ENCODE measurements around the gene DNHD1. TPM values are rescaled to one million over a fixed set of nuclear protein-coding genes. Genes with fewer than 3 reads are reported as not detected.

The DNHD1 gene
- total RNA-seq, 1 experiment from 2014 or later, result 11.5 TPM

DNA sequence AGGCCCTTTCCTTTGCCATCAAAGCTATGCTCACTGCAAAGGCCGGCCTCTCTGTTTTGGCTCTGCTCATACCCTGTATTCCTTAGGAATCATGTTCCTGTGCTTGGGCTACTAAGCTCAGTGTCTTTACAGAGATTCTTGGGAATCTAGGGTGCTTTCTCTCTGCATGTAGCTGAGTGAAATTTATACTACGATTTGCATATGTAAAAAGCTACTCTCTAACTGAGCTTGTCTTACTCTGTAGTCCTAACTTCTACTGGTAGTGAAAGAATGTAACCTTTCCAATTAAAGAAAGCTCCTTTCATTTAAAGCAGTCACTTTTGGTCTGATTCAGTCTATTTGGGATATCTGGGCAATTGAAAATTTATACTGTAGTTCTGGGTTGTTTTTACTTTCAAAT lies 32.2 kb downstream of the DNHD1 start:
- H3K27ac Mint-ChIP-seq, result no peak overlapping the region
- H3K36me3 Mint-ChIP-seq, result no peaks in the 10 kb centered on the region
- ATAC-seq (no peak), DNase-seq (ENCODE audit: low spot score) (no peak)
- H3K9me3 Mint-ChIP-seq, result no peaks in the 10 kb centered on the region
- H3K27me3 Mint-ChIP-seq (ENCODE audit: low read depth), result no peaks in the 10 kb centered on the region; the same call in 1 of the 2 replicates
- no peaks in the 10 kb centered on the region for H3K4me1 Mint-ChIP-seq
- H3K4me3 Mint-ChIP-seq, result no peak overlapping the region
- TF ChIP-seq SP1 (CRISPR knock-in tag; conservative IDR thresholded peaks at IDR 0.05), result no peak
- no peak for TF ChIP-seq IRF2 (CRISPR knock-in tag; IDR thresholded peaks at IDR 0.05; ENCODE audit: borderline replicate concordance, low read depth)
- TF ChIP-seq, protein P1, sequence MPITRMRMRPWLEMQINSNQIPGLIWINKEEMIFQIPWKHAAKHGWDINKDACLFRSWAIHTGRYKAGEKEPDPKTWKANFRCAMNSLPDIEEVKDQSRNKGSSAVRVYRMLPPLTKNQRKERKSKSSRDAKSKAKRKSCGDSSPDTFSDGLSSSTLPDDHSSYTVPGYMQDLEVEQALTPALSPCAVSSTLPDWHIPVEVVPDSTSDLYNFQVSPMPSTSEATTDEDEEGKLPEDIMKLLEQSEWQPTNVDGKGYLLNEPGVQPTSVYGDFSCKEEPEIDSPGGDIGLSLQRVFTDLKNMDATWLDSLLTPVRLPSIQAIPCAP (CRISPR knock-in tag; IDR thresholded peaks at IDR 0.05), result no peak
- TF ChIP-seq FOXP1 (CRISPR knock-in tag; IDR thresholded peaks at IDR 0.05; ENCODE audit: borderline replicate concordance), result no peak
- TF ChIP-seq ZBTB21 (CRISPR knock-in tag; IDR thresholded peaks at IDR 0.05; ENCODE audit: borderline replicate concordance), result no peak
- no peak for TF ChIP-seq CREM (CRISPR knock-in tag; IDR thresholded peaks at IDR 0.05)
- no peak for TF ChIP-seq TCF7 (CRISPR knock-in tag; IDR thresholded peaks at IDR 0.05; ENCODE audit: low read depth)
- ChIA-PET CTCF (interaction anchor here (1.2 to 3.1 kb wide), 6 partner anchors 9 to 226 kb away, joined by 3 to 30 read pairs (median 4); partner anchors contain the start of gene APBB1), POLR2A (no interaction called here)

DNA sequence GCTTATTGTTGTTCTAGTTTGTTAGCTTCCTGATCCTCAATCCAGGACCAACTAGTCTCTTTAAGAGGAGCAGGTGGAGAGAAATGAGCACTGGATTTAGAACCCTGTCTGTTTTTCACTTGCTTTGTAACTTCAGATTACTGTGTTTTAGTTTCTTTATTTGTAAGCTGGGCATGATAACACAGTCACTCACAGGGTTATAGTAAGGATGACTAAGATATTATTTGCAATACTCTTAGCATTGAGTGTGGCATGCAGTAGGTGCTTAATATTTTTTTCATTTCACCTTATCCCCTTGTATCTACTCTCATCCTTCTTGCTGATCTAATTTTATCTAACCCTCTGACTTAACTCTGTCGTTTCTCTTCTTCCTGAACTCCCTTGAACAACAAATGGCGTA lies 33.8 kb downstream of the DNHD1 start:
- CTCF ChIA-PET, result interaction anchor here (0.6 to 3.1 kb wide), 68 partner anchors 9 to 539 kb away, joined by 3 to 30 read pairs (median 4); partner anchors contain the start of genes APBB1, ARFIP2, DNHD1 and ILK
- H3K36me3 Mint-ChIP-seq, result no peaks in the 10 kb centered on the region
- POLR2A ChIA-PET, result interaction anchor here (0.7 to 1.2 kb wide), 3 partner anchors 76 to 153 kb away, joined by 3 to 4 read pairs (median 4); partner anchors contain the start of genes MRPL17 and TAF10

More for the DNA sequence above, 33.8 kb downstream of the DNHD1 start:
- H3K9me3 Mint-ChIP-seq, result no peaks in the 10 kb centered on the region
- no peak for ATAC-seq
- H3K4me3 Mint-ChIP-seq, result no peak overlapping the region
- no peak for DNase-seq (ENCODE audit: low spot score)
- no peaks in the 10 kb centered on the region; the same call in 1 of the 2 replicates for H3K27me3 Mint-ChIP-seq (ENCODE audit: low read depth)
- no peak overlapping the region for H3K27ac Mint-ChIP-seq
- TF ChIP-seq ZNF671 (CRISPR knock-in tag; IDR thresholded peaks at IDR 0.05) (no peak), MYBL2 (CRISPR knock-in tag; IDR thresholded peaks at IDR 0.05) (no peak), CBFB (CRISPR knock-in tag; IDR thresholded peaks at IDR 0.05; ENCODE audit: low read depth) (no peak), NR2C2 (CRISPR knock-in tag; IDR thresholded peaks at IDR 0.05) (no peak), ZNF232 (CRISPR knock-in tag; IDR thresholded peaks at IDR 0.05) (no peak), PRRX2 (CRISPR knock-in tag; IDR thresholded peaks at IDR 0.05) (no peak), TEAD1 (CRISPR knock-in tag; IDR thresholded peaks at IDR 0.05) (no peak), OVOL2 (CRISPR knock-in tag; IDR thresholded peaks at IDR 0.05; ENCODE audit: borderline replicate concordance) (no peak), GABPB1 (CRISPR knock-in tag; IDR thresholded peaks at IDR 0.05) (no peak), TP53 (CRISPR knock-in tag; IDR thresholded peaks at IDR 0.05) (no peak), GRHL2 (CRISPR knock-in tag; IDR thresholded peaks at IDR 0.05; ENCODE audit: insufficient replicate concordance, severe bottlenecking) (no peak), MXD4 (CRISPR knock-in tag; IDR thresholded peaks at IDR 0.05; ENCODE audit: borderline replicate concordance) (no peak), HMGA2 (CRISPR knock-in tag; IDR thresholded peaks at IDR 0.05) (no peak)
- TF ChIP-seq, protein P2, sequence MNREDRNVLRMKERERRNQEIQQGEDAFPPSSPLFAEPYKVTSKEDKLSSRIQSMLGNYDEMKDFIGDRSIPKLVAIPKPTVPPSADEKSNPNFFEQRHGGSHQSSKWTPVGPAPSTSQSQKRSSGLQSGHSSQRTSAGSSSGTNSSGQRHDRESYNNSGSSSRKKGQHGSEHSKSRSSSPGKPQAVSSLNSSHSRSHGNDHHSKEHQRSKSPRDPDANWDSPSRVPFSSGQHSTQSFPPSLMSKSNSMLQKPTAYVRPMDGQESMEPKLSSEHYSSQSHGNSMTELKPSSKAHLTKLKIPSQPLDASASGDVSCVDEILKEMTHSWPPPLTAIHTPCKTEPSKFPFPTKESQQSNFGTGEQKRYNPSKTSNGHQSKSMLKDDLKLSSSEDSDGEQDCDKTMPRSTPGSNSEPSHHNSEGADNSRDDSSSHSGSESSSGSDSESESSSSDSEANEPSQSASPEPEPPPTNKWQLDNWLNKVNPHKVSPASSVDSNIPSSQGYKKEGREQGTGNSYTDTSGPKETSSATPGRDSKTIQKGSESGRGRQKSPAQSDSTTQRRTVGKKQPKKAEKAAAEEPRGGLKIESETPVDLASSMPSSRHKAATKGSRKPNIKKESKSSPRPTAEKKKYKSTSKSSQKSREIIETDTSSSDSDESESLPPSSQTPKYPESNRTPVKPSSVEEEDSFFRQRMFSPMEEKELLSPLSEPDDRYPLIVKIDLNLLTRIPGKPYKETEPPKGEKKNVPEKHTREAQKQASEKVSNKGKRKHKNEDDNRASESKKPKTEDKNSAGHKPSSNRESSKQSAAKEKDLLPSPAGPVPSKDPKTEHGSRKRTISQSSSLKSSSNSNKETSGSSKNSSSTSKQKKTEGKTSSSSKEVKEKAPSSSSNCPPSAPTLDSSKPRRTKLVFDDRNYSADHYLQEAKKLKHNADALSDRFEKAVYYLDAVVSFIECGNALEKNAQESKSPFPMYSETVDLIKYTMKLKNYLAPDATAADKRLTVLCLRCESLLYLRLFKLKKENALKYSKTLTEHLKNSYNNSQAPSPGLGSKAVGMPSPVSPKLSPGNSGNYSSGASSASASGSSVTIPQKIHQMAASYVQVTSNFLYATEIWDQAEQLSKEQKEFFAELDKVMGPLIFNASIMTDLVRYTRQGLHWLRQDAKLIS (CRISPR knock-in tag; IDR thresholded peaks at IDR 0.05; ENCODE audit: borderline replicate concordance), result no peak
- TF ChIP-seq, protein P3, sequence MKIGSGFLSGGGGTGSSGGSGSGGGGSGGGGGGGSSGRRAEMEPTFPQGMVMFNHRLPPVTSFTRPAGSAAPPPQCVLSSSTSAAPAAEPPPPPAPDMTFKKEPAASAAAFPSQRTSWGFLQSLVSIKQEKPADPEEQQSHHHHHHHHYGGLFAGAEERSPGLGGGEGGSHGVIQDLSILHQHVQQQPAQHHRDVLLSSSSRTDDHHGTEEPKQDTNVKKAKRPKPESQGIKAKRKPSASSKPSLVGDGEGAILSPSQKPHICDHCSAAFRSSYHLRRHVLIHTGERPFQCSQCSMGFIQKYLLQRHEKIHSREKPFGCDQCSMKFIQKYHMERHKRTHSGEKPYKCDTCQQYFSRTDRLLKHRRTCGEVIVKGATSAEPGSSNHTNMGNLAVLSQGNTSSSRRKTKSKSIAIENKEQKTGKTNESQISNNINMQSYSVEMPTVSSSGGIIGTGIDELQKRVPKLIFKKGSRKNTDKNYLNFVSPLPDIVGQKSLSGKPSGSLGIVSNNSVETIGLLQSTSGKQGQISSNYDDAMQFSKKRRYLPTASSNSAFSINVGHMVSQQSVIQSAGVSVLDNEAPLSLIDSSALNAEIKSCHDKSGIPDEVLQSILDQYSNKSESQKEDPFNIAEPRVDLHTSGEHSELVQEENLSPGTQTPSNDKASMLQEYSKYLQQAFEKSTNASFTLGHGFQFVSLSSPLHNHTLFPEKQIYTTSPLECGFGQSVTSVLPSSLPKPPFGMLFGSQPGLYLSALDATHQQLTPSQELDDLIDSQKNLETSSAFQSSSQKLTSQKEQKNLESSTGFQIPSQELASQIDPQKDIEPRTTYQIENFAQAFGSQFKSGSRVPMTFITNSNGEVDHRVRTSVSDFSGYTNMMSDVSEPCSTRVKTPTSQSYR (CRISPR knock-in tag; IDR thresholded peaks at IDR 0.05), result no peak
- TF ChIP-seq, protein P4, sequence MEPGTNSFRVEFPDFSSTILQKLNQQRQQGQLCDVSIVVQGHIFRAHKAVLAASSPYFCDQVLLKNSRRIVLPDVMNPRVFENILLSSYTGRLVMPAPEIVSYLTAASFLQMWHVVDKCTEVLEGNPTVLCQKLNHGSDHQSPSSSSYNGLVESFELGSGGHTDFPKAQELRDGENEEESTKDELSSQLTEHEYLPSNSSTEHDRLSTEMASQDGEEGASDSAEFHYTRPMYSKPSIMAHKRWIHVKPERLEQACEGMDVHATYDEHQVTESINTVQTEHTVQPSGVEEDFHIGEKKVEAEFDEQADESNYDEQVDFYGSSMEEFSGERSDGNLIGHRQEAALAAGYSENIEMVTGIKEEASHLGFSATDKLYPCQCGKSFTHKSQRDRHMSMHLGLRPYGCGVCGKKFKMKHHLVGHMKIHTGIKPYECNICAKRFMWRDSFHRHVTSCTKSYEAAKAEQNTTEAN (CRISPR knock-in tag; IDR thresholded peaks at IDR 0.05), result no peak
- TF ChIP-seq, protein P5, sequence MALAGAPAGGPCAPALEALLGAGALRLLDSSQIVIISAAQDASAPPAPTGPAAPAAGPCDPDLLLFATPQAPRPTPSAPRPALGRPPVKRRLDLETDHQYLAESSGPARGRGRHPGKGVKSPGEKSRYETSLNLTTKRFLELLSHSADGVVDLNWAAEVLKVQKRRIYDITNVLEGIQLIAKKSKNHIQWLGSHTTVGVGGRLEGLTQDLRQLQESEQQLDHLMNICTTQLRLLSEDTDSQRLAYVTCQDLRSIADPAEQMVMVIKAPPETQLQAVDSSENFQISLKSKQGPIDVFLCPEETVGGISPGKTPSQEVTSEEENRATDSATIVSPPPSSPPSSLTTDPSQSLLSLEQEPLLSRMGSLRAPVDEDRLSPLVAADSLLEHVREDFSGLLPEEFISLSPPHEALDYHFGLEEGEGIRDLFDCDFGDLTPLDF (CRISPR knock-in tag; IDR thresholded peaks at IDR 0.05), result no peak
- TF ChIP-seq, protein P6, sequence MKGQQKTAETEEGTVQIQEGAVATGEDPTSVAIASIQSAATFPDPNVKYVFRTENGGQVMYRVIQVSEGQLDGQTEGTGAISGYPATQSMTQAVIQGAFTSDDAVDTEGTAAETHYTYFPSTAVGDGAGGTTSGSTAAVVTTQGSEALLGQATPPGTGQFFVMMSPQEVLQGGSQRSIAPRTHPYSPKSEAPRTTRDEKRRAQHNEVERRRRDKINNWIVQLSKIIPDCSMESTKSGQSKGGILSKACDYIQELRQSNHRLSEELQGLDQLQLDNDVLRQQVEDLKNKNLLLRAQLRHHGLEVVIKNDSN (CRISPR knock-in tag; IDR thresholded peaks at IDR 0.05), result no peak
- no peaks in the 10 kb centered on the region for H3K4me1 Mint-ChIP-seq
